Hypothalamus (tissue), 51 donors: ENCODE data around the gene DNM3.

ENCODE experiments used
- DNase-seq, 51 donors: peaks; one replicate each; lab custom pipeline; 2025; lab: John Stamatoyannopoulos, UW

DNM3 gene

GRCh38 chr1:171816300-171816901 lies 24.9 kb upstream of the DNM3 start:
- DNase-seq = no peak

GRCh38 chr1:171817511-171818265 lies 23.6 kb upstream of the DNM3 start:
- peak in 18 of 51 donors; percentile 1 to 54 (median 21) for DNase-seq

GRCh38 chr1:171819946-171820345 lies 21.4 kb upstream of the DNM3 start:
- peak in 18 of 51 donors; percentile 3 to 42 (median 16) for DNase-seq

GRCh38 chr1:171826973-171827372 lies 14.3 kb upstream of the DNM3 start:
- DNase-seq = no peak

- no peak for DNase-seq
Observed at GRCh38 chr1:171828794-171829193, 12.5 kb upstream of the DNM3 start.

GRCh38 chr1:171833091-171833825 lies 8.0 kb upstream of the DNM3 start:
- DNase-seq = no peak

GRCh38 chr1:171834821-171835220 lies 6.5 kb upstream of the DNM3 start:
- no peak for DNase-seq

GRCh38 chr1:171835891-171836290 lies 5.4 kb upstream of the DNM3 start:
- DNase-seq = no peak

GRCh38 chr1:171841931-171842761 lies 848 bp downstream of the DNM3 start:
- peak in 39 of 51 donors; percentile 11 to 87 (median 47) for DNase-seq

- peak in 1 of 51 donors; percentile 15 for DNase-seq
Observed at GRCh38 chr1:171844381-171844780, 3.1 kb downstream of the DNM3 start.

GRCh38 chr1:171845998-171846397 lies 4.7 kb downstream of the DNM3 start:
- no peak for DNase-seq

GRCh38 chr1:171849245-171849898 lies 8.1 kb downstream of the DNM3 start:
- DNase-seq = no peak

GRCh38 chr1:171850651-171851350 lies 9.5 kb downstream of the DNM3 start:
- DNase-seq = no peak

GRCh38 chr1:171852272-171852671 lies 11.0 kb downstream of the DNM3 start:
- no peak for DNase-seq

GRCh38 chr1:171855381-171855780 lies 14.1 kb downstream of the DNM3 start:
- no peak for DNase-seq

- no peak for DNase-seq
Observed at GRCh38 chr1:171858696-171859095, 17.4 kb downstream of the DNM3 start.

GRCh38 chr1:171860696-171861095 lies 19.4 kb downstream of the DNM3 start:
- DNase-seq = no peak

GRCh38 chr1:171863531-171863930 lies 22.2 kb downstream of the DNM3 start:
- DNase-seq = no peak

- no peak for DNase-seq
Observed at GRCh38 chr1:171864308-171864707, 23.0 kb downstream of the DNM3 start.

- DNase-seq = no peak
Observed at GRCh38 chr1:171865106-171865505, 23.8 kb downstream of the DNM3 start.
